Hepatocyte (in vitro differentiated cells): Measurements from ENCODE around the gene USP10. TPM values are rescaled to one million over a fixed set of nuclear protein-coding genes. Genes with fewer than 3 reads are reported as not detected.

Experiments used
- DNase-seq: peaks from one replicate; pipeline ENCODE4 v3.0.0-alpha.2; 2016; ENCODE audit warnings: low spot score
- H2AFZ ChIP-seq: fragments of 200-600 bp; sonication (generic); 2 replicates; pipeline ENCODE4 v1.6.0; 2016; ENCODE audit warnings: antibody characterized with exemption, mild to moderate bottlenecking
- H3K27ac ChIP-seq: fragments of 200-600 bp; sonication (generic); 2 replicates; pipeline ENCODE4 v1.5.1; 2016; ENCODE audit warnings: mild to moderate bottlenecking
- H3K27me3 ChIP-seq: fragments of 200-600 bp; sonication (generic); 2 replicates; pipeline ENCODE4 v1.6.1; 2016
- H3K36me3 ChIP-seq: fragments of 200-600 bp; sonication (generic); replicated peaks from 2 replicates; pipeline ENCODE4 v1.5.1; 2016; ENCODE audit warnings: low read depth; ENCODE audit not compliant: insufficient read depth
- H3K4me1 ChIP-seq: fragments of 200-600 bp; sonication (generic); 2 replicates; pipeline ENCODE4 v1.5.1; 2016; ENCODE audit warnings: mild to moderate bottlenecking, moderate library complexity; ENCODE audit not compliant: insufficient read depth
- H3K4me2 ChIP-seq: fragments of 200-600 bp; sonication (generic); 2 replicates; pipeline ENCODE4 v1.6.0; 2016
- H3K4me3 ChIP-seq: fragments of 200-600 bp; sonication (generic); 2 replicates; pipeline ENCODE4 v1.5.1; 2016; ENCODE audit warnings: mild to moderate bottlenecking
- H3K79me2 ChIP-seq: fragments of 200-600 bp; sonication (generic); 2 replicates; pipeline ENCODE4 v1.6.0; 2017; ENCODE audit warnings: mild to moderate bottlenecking
- H3K9me2 ChIP-seq: fragments of 200-600 bp; sonication (generic); replicated peaks from 2 replicates; pipeline ENCODE4 v1.6.0; 2017; ENCODE audit warnings: mild to moderate bottlenecking; ENCODE audit not compliant: insufficient read depth
- H3K9me3 ChIP-seq: fragments of 200-600 bp; sonication (generic); 2 replicates; pipeline ENCODE4 v1.5.1; 2016; ENCODE audit warnings: low read depth, mild to moderate bottlenecking
- H4K20me1 ChIP-seq: fragments of 200-600 bp; sonication (generic); 2 replicates; pipeline ENCODE4 v1.6.0; 2016; ENCODE audit warnings: mild to moderate bottlenecking; ENCODE audit not compliant: insufficient read depth, poor library complexity, severe bottlenecking
- CTCF ChIP-seq: fragments of 200-600 bp; sonication (generic); IDR thresholded peaks from 2 replicates; pipeline ENCODE4 v1.5.1; 2016; ENCODE audit warnings: antibody characterized with exemption, mild to moderate bottlenecking; ENCODE audit not compliant: poor library complexity
- EZH2 ChIP-seq: fragments of 200-600 bp; sonication (generic); IDR thresholded peaks from 2 replicates; pipeline ENCODE4 v1.6.1; 2016; ENCODE audit warnings: antibody characterized with exemption, mild to moderate bottlenecking, borderline replicate concordance
- EZH2phosphoT487 ChIP-seq: fragments of 200-600 bp; sonication (generic); IDR thresholded peaks from one replicate; pipeline ENCODE4 v1.6.1; 2018; ENCODE audit warnings: antibody characterized with exemption, mild to moderate bottlenecking, low read depth, moderate library complexity; ENCODE audit not compliant: unreplicated experiment, severe bottlenecking
- WGBS: methylation state at CpG from one replicate; pipeline ENCODE4 v1.1.6; 2016; ENCODE audit warnings: low lambda C conversion rate; ENCODE audit errors: missing lambda C conversion rate; 5-methylcytosine and 5-hydroxymethylcytosine counted together
- polyA plus RNA-seq: library from polyadenylated mRNA; unstranded; fragments of >200 nt; fragmentation: Nextera tagmentation; extraction: Ambion mirVana; gene quantifications from 2 replicates; pipeline ENCODE4 v1.2.1, GENCODE V29; 2016
- total RNA-seq: library from RNA; depleted of rRNA; stranded (reverse); fragments of >200 nt; gene quantifications from 2 replicates; pipeline ENCODE4 v1.2.3, GENCODE V29; 2014

Gene USP10
- total and polyA plus RNA-seq, 2 experiments from 2014 or later = 53.1 to 62.4 TPM

- Histone ChIP-seq H3K27me3 (no peaks in the 10 kb centered on the region), H3K79me2 (peaks cover 94% of the 10 kb centered on the region), H2AFZ (no peak overlapping the region), H3K4me1 (peaks cover 22% of the 10 kb centered on the region), H3K27ac (peak overlapping the region; percentile 34), H3K4me2 (no peak overlapping the region), H4K20me1 (peaks cover 18% of the 10 kb centered on the region), H3K36me3 (no peaks in the 10 kb centered on the region), H3K4me3 (no peak overlapping the region), H3K9me2 (no peaks in the 10 kb centered on the region), H3K9me3 (no peaks in the 10 kb centered on the region)
- TF ChIP-seq EZH2phosphoT487 = no peak
- TF ChIP-seq EZH2 = no peak
- TF ChIP-seq CTCF = no peak
- 89% methylated on average over 12 of the region's 12 CpGs for WGBS
- DNase-seq = no peak
Measured at GRCh38 chr16:84737192-84738011, 37.6 kb downstream of the USP10 start.

GRCh38 chr16:84738255-84739038 is 38.6 kb downstream of the USP10 start:
- no peak overlapping the region for H2AFZ ChIP-seq
- peak overlapping the region; percentile 4 for H3K27ac ChIP-seq
- peak overlapping the region; percentile 31 for H3K4me2 ChIP-seq

GRCh38 chr16:84739349-84740124 is 39.7 kb downstream of the USP10 start:
- peaks cover 13% of the 10 kb centered on the region for H3K4me1 ChIP-seq
- 83% methylated on average over 7 of the region's 7 CpGs for WGBS
- H3K9me2 ChIP-seq = no peaks in the 10 kb centered on the region
- no peak overlapping the region for H3K4me2 ChIP-seq
- no peak for DNase-seq
- H3K27ac ChIP-seq = peak overlapping the region; percentile 4
- no peak overlapping the region for H2AFZ ChIP-seq
- H3K9me3 ChIP-seq = no peaks in the 10 kb centered on the region
- no peaks in the 10 kb centered on the region for H3K36me3 ChIP-seq
- no peak for TF ChIP-seq EZH2
- no peak for TF ChIP-seq EZH2phosphoT487
- no peak for TF ChIP-seq CTCF
- no peaks in the 10 kb centered on the region for H3K27me3 ChIP-seq
- peaks cover 94% of the 10 kb centered on the region for H3K79me2 ChIP-seq
- H3K4me3 ChIP-seq = no peak overlapping the region
- peaks cover 18% of the 10 kb centered on the region for H4K20me1 ChIP-seq

More at GRCh38 chr16:84738255-84739038, 38.6 kb downstream of the USP10 start:
- Histone ChIP-seq H3K27me3 (no peaks in the 10 kb centered on the region), H4K20me1 (peaks cover 18% of the 10 kb centered on the region), H3K9me2 (no peaks in the 10 kb centered on the region), H3K4me1 (peaks cover 13% of the 10 kb centered on the region), H3K79me2 (peaks cover 94% of the 10 kb centered on the region), H3K4me3 (no peak overlapping the region), H3K9me3 (no peaks in the 10 kb centered on the region), H3K36me3 (no peaks in the 10 kb centered on the region)
- peak; percentile 89 for DNase-seq
- TF ChIP-seq EZH2 = no peak
- peak; percentile 80 for TF ChIP-seq CTCF
- WGBS = 33% methylated on average over 8 of the region's 8 CpGs
